GM18951 (cell line): ENCODE results near the gene NF1.

Experiments used
- POLR2A ChIP-seq: IDR thresholded peaks from 4 replicates; pipeline ENCODE4 v1.6.1; 2011; ENCODE audit warnings: mild to moderate bottlenecking; ENCODE audit not compliant: insufficient read length, insufficient read depth; ENCODE audit errors: extremely low read depth
- in situ Hi-C: fragments of 300-500 bp; cut with MboI; formaldehyde crosslinking; loops from one replicate; pipeline ENCODE4 v1.12.0; 2022; ENCODE audit warnings: low sequenced_read_pairs, mixed read lengths, inconsistent platforms; ENCODE audit not compliant: unreplicated experiment

The NF1 gene

DNA sequence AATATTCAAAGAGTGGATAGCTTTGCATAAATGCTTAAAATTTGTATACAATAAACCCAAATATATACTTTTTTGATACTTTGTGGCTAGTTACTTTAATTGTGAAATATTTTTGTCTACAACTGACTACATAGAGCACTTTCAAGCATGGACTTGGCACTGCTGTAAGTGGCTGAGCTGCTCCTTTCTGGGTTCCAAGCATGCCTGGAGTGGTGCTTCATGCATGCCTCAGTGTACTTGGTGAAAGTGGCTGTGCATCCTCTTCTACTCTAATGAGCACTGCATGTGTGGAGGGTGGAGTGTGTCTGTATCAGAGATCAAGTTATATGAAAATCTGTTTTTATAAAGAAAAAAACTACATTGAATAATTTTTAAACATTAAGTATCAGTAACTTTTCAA lies 108.2 kb downstream of the NF1 start:
- in situ Hi-C loops, result no loop called here
- TF ChIP-seq POLR2A, result no peak

GRCh38 chr17:31211352-31212012 lies 116.7 kb downstream of the NF1 start:
- TF ChIP-seq POLR2A, result no peak
- in situ Hi-C loops, result loop anchor here (10.0 kb wide), 1 partner anchor 197 kb away; no protein-coding TSS in a partner anchor

- in situ Hi-C loops, result loop anchor here (10.0 kb wide), 1 partner anchor 201 kb away; no protein-coding TSS in a partner anchor
- TF ChIP-seq POLR2A, result no peak
Measured at GRCh38 chr17:31216031-31216751, 121.4 kb downstream of the NF1 start.

- in situ Hi-C loops, result no loop called here
- no peak for TF ChIP-seq POLR2A
Measured at GRCh38 chr17:31224366-31224765, 129.6 kb downstream of the NF1 start.

DNA sequence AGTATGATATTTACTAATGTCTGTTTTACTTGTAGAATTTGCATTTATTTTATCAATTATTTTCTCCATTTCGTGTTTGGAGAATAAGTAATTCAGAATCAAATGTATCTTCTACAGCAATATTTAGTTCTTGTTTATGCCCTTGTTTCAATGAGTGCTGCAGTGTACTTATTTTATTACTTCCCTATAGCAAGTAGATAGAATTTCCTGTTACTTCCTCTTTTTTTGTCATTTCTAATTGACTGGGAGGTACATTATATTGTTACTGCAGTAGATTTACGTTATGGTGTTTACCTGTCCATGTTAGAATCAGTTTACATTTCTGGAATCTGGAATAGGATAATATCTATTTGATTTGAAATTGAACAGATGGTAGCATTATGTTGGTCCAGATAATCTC lies 131.1 kb downstream of the NF1 start:
- no peak for TF ChIP-seq POLR2A
- in situ Hi-C loops, result no loop called here

DNA sequence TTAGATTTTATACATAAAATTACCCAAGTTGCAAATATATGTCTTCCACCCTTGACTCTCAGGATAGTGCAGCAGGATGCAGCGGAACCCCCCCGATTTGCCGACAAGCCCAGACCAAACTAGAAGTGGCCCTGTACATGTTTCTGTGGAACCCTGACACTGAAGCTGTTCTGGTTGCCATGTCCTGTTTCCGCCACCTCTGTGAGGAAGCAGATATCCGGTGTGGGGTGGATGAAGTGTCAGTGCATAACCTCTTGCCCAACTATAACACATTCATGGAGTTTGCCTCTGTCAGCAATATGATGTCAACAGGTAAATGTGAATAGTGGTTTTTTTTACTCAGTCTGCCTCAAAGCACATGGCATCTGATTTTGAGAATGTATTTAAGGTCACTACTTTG lies 131.6 kb downstream of the NF1 start:
- TF ChIP-seq POLR2A, result no peak
- in situ Hi-C loops, result no loop called here

GRCh38 chr17:31226950-31227349 lies 132.2 kb downstream of the NF1 start:
- in situ Hi-C loops, result no loop called here
- TF ChIP-seq POLR2A, result no peak

DNA sequence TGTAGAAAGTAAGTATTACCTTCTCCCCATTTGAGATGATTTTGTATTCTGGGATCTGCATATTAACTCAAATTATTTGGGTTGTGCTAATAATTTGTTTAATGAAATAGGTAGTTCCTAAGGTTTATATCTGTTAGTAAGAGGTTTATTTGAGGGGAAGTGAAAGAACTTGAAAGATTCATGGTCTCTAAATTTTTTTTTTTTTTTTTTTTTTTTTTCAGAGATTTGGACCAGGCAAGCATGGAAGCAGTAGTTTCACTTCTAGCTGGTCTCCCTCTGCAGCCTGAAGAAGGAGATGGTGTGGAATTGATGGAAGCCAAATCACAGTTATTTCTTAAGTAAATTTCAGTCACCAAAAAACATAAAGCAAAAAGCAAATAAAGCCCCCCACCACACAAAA lies 137.1 kb downstream of the NF1 start:
- in situ Hi-C loops, result no loop called here

DNA sequence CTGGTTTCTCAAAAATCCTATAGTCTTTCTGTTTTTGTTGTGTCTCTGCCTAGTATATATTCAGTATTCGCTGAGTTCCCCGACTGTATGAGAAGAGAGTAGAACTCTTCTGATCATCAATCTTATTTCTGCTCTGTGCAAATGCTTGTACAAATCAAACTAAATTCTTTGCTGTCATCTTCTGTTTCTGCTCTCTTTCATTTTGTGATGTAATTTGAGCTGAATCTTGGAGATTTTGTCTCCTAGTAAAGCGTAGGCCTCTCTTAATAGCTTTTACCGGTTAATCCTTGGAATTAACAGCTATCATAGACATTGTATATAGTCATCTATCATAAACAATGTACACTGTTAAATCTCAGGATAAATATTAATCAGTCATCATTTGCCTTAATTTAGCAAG lies 140.3 kb downstream of the NF1 start:
- in situ Hi-C loops, result no loop called here
- TF ChIP-seq POLR2A, result no peak

More for the DNA sequence above, 137.1 kb downstream of the NF1 start:
- no peak for TF ChIP-seq POLR2A

DNA sequence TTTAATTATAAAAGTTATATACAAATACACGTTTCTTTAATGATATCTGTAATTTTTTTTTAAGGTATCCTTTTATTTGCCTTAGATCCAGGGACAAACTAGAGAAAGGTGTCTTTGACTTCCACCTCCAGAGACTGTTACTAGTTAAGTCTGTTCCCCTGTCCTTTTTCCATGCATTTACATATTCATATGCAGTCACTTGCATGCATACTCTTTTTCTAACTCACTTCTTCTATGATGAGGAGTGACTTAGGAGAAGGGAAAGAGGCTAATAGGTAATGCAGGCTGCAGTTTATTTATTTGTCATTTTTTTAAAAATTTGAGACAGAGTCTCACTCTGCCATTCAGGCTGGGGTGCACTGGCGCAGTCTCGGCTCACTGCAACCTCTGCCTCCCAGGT lies 141.4 kb downstream of the NF1 start:
- no peak for TF ChIP-seq POLR2A
- in situ Hi-C loops, result no loop called here

DNA sequence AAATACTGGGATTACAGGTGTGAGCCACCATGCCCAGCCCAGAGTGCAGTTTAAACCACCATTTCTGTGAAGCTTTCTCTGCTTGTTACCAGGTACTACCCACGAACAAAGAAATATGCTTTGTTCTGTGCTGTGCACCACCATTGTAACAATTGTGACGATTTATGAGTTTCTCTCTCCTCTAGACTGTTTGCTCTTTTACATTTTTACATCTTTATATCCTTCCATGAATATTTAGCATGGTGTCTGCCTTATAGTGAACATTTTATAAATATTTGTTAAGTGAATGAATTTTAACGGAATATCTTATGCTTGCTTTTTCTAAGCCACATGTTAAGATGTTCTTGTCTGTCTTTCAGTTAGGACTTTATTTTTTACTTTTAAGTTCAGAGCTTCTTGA lies 141.9 kb downstream of the NF1 start:
- TF ChIP-seq POLR2A, result no peak

GRCh38 chr17:31241116-31241515 lies 146.3 kb downstream of the NF1 start:
- in situ Hi-C loops, result no loop called here
- TF ChIP-seq POLR2A, result no peak

More for the DNA sequence above, 141.9 kb downstream of the NF1 start:
- in situ Hi-C loops, result no loop called here

- TF ChIP-seq POLR2A, result no peak
- in situ Hi-C loops, result no loop called here
Measured at GRCh38 chr17:31248986-31249834, 154.4 kb downstream of the NF1 start.

DNA sequence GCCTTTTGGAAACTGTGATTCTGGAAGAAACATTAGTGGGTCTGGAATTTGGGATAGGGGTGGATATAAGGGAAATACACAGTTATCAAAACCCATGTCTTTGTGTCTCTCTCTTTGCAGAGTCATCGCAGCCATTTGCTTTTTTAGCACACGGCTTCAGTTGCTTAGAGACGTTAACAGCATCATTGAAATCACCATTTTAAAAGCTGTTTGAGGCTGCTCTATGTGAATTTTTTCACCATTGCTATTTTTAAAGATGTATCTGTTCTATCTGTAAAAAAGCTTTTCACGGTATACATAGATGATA lies 155.0 kb downstream of the NF1 start:
- no peak for TF ChIP-seq POLR2A
- in situ Hi-C loops, result no loop called here

DNA sequence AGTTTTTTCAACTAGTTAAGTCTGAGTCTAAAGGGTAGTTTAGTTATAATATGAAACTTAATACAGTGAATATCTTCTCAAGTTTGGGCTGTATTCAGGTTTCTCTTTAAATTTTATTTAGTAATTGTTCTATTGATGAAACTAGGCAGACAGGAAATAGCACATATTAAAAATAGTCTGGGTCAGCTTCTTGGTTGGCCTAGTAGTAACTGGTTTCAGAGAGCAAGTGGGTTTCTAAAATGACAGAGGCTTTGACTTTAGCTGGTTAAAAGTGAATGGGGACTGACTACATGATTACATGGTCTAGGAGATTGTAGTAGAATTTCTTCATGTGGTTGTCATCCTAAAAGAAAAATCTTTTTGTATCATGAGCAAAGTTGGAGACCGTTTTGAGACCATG lies 155.5 kb downstream of the NF1 start:
- no peak for TF ChIP-seq POLR2A
- in situ Hi-C loops, result no loop called here
